Activated CD4-positive, alpha-beta T cell treated with anti-CD3 and anti-CD28 coated beads for 36 hours (primary cell): Measurements from ENCODE around the gene EEF1A2. TPM values are rescaled to one million over a fixed set of nuclear protein-coding genes. Genes with fewer than 3 reads are reported as not detected.

ENCODE experiments used
- ATAC-seq: fragments of 200-7000 bp; cut with Tn5 transposase; one replicate; pipeline ENCODE4 v1.10.0; 2021; ENCODE audit warnings: mild to moderate bottlenecking, moderate library complexity
- CTCF ChIA-PET: fragments of 350-600 bp; sonication (Branson Sonifier 250); formaldehyde crosslinking; loops from one replicate; lab custom pipeline; 2021; ENCODE audit warnings: antibody characterized with exemption; lab: Charles Lee
- POLR2A ChIA-PET: fragments of 350-600 bp; sonication (Branson Sonifier 250); formaldehyde crosslinking; loops from one replicate; lab custom pipeline; 2021; ENCODE audit warnings: antibody characterized with exemption, inconsistent platforms; lab: Charles Lee
- DNase-seq: peaks from one replicate; pipeline ENCODE4 v3.0.0-alpha.2; 2020
- H3K27ac Mint-ChIP-seq: one replicate; pipeline ENCODE4 v1.8.0; 2021; ENCODE audit warnings: mixed read lengths
- H3K27me3 Mint-ChIP-seq: one replicate; pipeline ENCODE4 v1.8.0; 2021; ENCODE audit warnings: mixed read lengths
- H3K36me3 Mint-ChIP-seq: one replicate; pipeline ENCODE4 v1.8.0; 2021; ENCODE audit warnings: low read depth, mixed read lengths
- H3K4me1 Mint-ChIP-seq: one replicate; pipeline ENCODE4 v1.8.0; 2021; ENCODE audit warnings: mixed read lengths
- H3K4me3 Mint-ChIP-seq: one replicate; pipeline ENCODE4 v1.8.0; 2021; ENCODE audit warnings: mild to moderate bottlenecking, moderate library complexity, mixed read lengths
- H3K9me3 Mint-ChIP-seq: one replicate; pipeline ENCODE4 v1.8.0; 2021; ENCODE audit warnings: low read depth, mixed read lengths
- intact Hi-C, 2 experiments: fragments of 100-400 bp; cut with DNase I in 1 of 2; cut with micrococcal nuclease in 1 of 2; formaldehyde crosslinking; loops; one replicate each; pipeline versions ENCODE4 v1.14.2 to v1.15.1; 2022 to 2024; cut with DNase I, micrococcal nuclease
- total RNA-seq, 2 experiments: library from RNA; stranded (reverse); gene quantifications; one replicate each; pipeline ENCODE4 v1.2.3, GENCODE V29; 2021

EEF1A2 gene
- total RNA-seq, 2 experiments from 2014 or later: 0.69 to 0.81 TPM

- no peak overlapping the region for H3K27ac Mint-ChIP-seq
- peaks cover 2% of the 10 kb centered on the region for H3K36me3 Mint-ChIP-seq
- H3K4me1 Mint-ChIP-seq: peaks cover 7% of the 10 kb centered on the region
- no peak for ATAC-seq
- no peak overlapping the region for H3K4me3 Mint-ChIP-seq
- H3K9me3 Mint-ChIP-seq: no peaks in the 10 kb centered on the region
- intact Hi-C loops: no loop called here
- no peak for DNase-seq
- H3K27me3 Mint-ChIP-seq: no peaks in the 10 kb centered on the region
- CTCF ChIA-PET: interaction anchor here (1.2 to 1.8 kb wide), 2 partner anchors 9 to 33 kb away, joined by 4 to 6 read pairs; no protein-coding TSS in a partner anchor
- POLR2A ChIA-PET: interaction anchor here (0.6 kb wide), 1 partner anchor 17 kb away, joined by 8 read pairs; no protein-coding TSS in a partner anchor
Observed at GRCh38 chr20:63529180-63529860, 30.4 kb upstream of the EEF1A2 start.

DNA sequence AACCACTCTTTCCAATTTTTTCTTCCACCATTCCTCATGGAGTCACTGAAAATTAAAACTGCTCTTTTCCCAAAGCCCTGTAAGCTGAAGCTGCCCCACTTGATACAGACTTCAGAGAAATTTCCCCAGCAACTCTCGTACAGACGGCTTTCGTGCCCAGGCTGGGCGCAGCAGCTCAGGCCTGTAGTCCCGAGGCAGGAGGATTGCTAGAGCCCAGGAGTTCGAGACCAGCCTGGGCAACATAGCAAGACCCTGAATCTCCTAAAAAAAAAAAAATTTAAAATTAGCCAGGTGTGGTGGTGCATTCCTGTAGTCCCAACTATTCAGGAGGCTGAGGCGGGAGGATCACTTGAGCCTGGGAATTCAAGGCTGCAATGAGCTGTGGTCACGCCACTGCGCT, 28.3 kb upstream of the EEF1A2 start:
- Mint-ChIP-seq H3K9me3 (peaks cover 4% of the 10 kb centered on the region), H3K4me1 (peaks cover 10% of the 10 kb centered on the region), H3K27ac (no peak overlapping the region), H3K4me3 (no peak overlapping the region), H3K36me3 (peaks cover 22% of the 10 kb centered on the region), H3K27me3 (no peaks in the 10 kb centered on the region)
- CTCF ChIA-PET: interaction anchor here (0.8 kb wide), 1 partner anchor 15 kb away, joined by 4 read pairs; no protein-coding TSS in a partner anchor
- DNase-seq: no peak
- POLR2A ChIA-PET: no interaction called here
- ATAC-seq: no peak
- intact Hi-C loops: no loop called here

DNA sequence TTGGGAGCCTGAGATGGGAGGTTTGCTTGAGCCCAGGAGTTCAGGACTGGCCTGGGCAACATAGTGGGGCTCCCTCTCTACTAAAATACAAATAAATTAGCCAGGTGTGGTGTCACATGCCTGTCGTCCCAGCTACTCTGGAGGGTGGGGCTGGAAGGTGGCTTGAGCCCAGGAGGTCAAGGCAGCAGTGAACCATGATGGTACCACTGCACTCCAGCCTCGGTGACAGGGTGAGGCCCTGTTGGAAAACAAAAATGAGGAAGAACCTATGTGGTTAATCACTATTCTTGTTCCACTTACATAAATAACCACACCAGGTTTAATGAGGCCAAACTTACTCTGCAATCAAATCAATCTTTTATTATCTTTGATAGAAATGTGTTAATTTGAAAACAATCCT, 27.1 kb upstream of the EEF1A2 start:
- peaks cover 4% of the 10 kb centered on the region for H3K9me3 Mint-ChIP-seq
- H3K27me3 Mint-ChIP-seq: no peaks in the 10 kb centered on the region
- POLR2A ChIA-PET: no interaction called here
- CTCF ChIA-PET: no interaction called here
- intact Hi-C loops: no loop called here
- ATAC-seq: no peak
- no peak overlapping the region for H3K27ac Mint-ChIP-seq
- H3K4me1 Mint-ChIP-seq: peaks cover 14% of the 10 kb centered on the region
- peaks cover 29% of the 10 kb centered on the region for H3K36me3 Mint-ChIP-seq
- no peak overlapping the region for H3K4me3 Mint-ChIP-seq
- no peak for DNase-seq

DNA sequence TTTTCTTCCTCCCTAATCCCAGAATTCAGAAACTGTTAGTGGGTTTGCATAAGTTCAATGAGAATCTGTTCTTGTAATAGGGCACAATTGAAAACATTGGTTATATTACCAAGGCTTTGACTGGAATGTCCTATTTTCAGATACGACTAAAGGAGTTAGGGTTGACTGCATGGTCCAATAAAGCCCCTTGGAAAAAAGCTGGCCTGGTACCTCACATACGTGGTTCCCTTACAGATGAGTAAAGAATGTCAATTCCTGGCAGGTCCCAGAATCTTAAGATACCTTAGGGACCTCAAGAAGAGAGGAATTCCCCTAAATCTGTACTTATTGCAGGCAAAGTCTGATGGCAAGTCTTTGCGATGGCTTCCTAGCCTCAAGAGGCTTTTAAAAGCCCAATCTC, 26.3 kb upstream of the EEF1A2 start:
- DNase-seq: no peak
- H3K36me3 Mint-ChIP-seq: peaks cover 29% of the 10 kb centered on the region
- intact Hi-C loops: no loop called here
- peaks cover 14% of the 10 kb centered on the region for H3K4me1 Mint-ChIP-seq
- H3K27me3 Mint-ChIP-seq: no peaks in the 10 kb centered on the region
- no peak overlapping the region for H3K27ac Mint-ChIP-seq
- no peak for ATAC-seq
- ChIA-PET POLR2A (no interaction called here), CTCF (interaction anchor here (0.8 kb wide), 1 partner anchor 12 kb away, joined by 3 read pairs; the partner anchor contains the start of gene PTK6)
- no peak overlapping the region for H3K4me3 Mint-ChIP-seq
- peaks cover 4% of the 10 kb centered on the region for H3K9me3 Mint-ChIP-seq

DNA sequence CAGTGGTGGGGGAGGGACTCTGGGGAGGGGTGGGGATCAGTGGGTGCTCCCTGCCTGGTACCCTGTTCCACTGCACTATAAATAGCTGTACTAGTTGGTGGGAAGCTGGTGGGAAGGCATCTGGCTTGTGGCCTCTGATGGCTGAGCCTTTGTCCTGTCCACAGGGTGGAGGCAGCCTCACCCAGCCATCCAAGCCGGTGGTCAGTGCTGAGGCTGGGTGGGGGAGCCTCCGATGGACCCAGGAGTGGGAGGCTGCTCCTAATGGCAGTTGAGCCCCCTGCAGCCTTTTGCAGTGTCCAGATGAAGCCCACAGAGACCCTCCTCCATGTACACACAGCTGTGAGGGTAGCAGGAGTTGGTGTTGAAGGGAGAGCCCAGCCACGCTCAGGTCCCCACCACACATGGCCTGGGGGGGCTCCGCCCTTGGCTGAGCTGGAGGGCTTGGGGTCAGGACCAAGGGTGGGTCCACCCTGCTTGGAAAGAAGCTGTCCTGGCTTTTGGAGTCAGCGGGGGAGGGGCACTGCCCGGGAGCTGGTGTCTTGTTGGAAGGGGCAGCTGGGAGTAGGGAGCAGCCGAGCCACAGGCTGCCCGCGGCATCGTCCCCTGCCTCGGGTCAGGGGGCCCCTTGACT, 24.2 kb upstream of the EEF1A2 start:
- ATAC-seq: no peak
- peaks cover 4% of the 10 kb centered on the region for H3K9me3 Mint-ChIP-seq
- no peak overlapping the region for H3K4me3 Mint-ChIP-seq
- POLR2A ChIA-PET: interaction anchor here (0.6 to 2.4 kb wide), 2 partner anchors 30 to 1553 kb away, joined by 4 to 6 read pairs; no protein-coding TSS in a partner anchor
- peaks cover 29% of the 10 kb centered on the region for H3K36me3 Mint-ChIP-seq
- DNase-seq: no peak
- H3K4me1 Mint-ChIP-seq: peaks cover 13% of the 10 kb centered on the region
- CTCF ChIA-PET: interaction anchor here (0.6 to 1.5 kb wide), 4 partner anchors 26 to 342 kb away, joined by 3 to 4 read pairs (median 3); no protein-coding TSS in a partner anchor
- H3K27me3 Mint-ChIP-seq: no peaks in the 10 kb centered on the region
- intact Hi-C loops: loop anchor here (5.0 kb wide), 2 partner anchors 86 to 251 kb away; partner anchors contain the start of gene ARFGAP1 (in 1 of the 2)
- no peak overlapping the region for H3K27ac Mint-ChIP-seq

DNA sequence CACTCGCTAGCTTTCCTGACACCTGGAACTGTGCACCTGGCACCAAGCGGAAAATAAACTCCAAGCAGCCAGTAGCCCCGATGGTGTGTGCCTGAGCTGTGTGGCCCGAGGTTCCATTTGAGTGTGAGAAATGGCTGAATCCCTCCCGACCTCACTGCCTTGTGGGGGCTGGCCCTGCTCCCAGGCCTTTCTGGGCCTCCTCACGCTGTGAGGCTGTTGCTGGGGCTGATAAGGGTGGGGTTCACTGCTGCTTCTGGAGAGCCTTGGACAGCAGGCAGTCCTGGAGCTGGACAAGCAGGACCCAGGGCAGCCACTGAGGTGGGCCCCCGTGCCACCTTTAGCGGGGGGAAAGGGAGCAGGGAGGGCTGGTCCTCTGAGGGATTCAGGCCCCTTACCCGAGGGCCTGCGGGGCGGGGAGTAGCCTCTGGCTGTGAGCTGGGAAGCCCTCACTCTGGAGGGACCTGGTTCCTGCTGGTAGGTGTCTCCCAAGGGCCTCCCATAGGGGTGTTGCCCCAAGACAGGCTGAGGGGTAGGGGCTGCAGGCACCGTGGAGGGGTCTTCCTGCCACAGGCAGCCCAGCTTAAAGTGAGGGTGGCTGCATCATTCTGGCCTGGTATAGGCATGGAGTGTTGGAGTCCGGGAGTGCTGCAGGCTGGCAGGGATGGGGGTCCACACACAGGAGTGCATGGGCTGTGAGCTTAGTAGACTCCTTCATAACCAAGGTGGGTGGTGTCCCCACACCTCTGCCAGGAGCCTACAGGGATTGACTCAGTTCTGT, 23.4 kb upstream of the EEF1A2 start:
- Mint-ChIP-seq H3K4me3 (peak overlapping the region; percentile 77), H3K27me3 (no peaks in the 10 kb centered on the region), H3K4me1 (peaks cover 10% of the 10 kb centered on the region), H3K9me3 (peaks cover 4% of the 10 kb centered on the region), H3K36me3 (peaks cover 29% of the 10 kb centered on the region), H3K27ac (no peak overlapping the region)
- intact Hi-C loops: loop anchor here (5.0 kb wide), 2 partner anchors 85 to 250 kb away; partner anchors contain the start of gene ARFGAP1 (in 1 of the 2)
- ATAC-seq: no peak
- DNase-seq: no peak
- CTCF ChIA-PET: interaction anchor here (0.6 to 4.0 kb wide), 5 partner anchors 15 to 451 kb away, joined by 3 to 21 read pairs (median 4); partner anchors contain the start of gene PTK6
- POLR2A ChIA-PET: interaction anchor here (0.6 to 2.4 kb wide), 2 partner anchors 31 to 1553 kb away, joined by 4 to 6 read pairs; no protein-coding TSS in a partner anchor

DNA sequence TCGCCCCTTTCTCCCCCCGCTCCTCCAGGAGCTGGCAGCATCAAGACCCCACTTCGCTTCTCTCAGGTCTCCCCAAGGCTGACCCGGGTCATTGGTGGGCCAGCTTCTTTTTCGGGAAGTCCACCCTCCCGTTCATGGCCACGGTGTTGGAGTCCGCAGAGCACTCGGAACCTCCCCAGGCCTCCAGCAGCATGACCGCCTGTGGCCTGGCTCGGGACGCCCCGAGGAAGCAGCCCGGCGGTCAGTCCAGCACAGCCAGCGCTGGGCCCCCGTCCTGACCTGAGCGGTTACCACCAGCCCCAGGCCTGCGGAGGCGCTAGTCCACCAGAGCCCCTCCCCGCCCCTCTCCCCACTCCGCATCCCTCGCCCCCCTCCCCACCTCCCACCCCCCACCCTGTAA, 22.7 kb upstream of the EEF1A2 start:
- H3K4me1 Mint-ChIP-seq: peaks cover 10% of the 10 kb centered on the region
- intact Hi-C loops: loop anchor here (1.0 to 5.0 kb wide), 8 partner anchors 25 to 733 kb away; partner anchors contain the start of genes ARFGAP1 (in 1 of the 2), PCMTD2 (in 1 of the 2), TCEA2 (in 1 of the 2) and YTHDF1 (in 1 of the 2)
- ATAC-seq (no peak), DNase-seq (no peak)
- peaks cover 4% of the 10 kb centered on the region for H3K9me3 Mint-ChIP-seq
- H3K27ac Mint-ChIP-seq: peak overlapping the region; percentile 51
- no peaks in the 10 kb centered on the region for H3K27me3 Mint-ChIP-seq
- peak overlapping the region; percentile 77 for H3K4me3 Mint-ChIP-seq
- ChIA-PET CTCF (interaction anchor here (0.6 to 4.0 kb wide), 6 partner anchors 16 to 452 kb away, joined by 4 to 21 read pairs (median 4); partner anchors contain the start of genes PTK6 and RTEL1), POLR2A (interaction anchor here (0.6 to 2.4 kb wide), 2 partner anchors 16 to 31 kb away, joined by 4 to 6 read pairs; partner anchors contain the start of gene PTK6)
- H3K36me3 Mint-ChIP-seq: peaks cover 29% of the 10 kb centered on the region

- POLR2A ChIA-PET: interaction anchor here (0.5 to 2.4 kb wide), 4 partner anchors 16 to 431 kb away, joined by 3 to 6 read pairs (median 4); partner anchors contain the start of gene PTK6
- Mint-ChIP-seq H3K4me1 (peaks cover 10% of the 10 kb centered on the region), H3K36me3 (peaks cover 29% of the 10 kb centered on the region), H3K4me3 (peak overlapping the region; percentile 77), H3K27me3 (no peaks in the 10 kb centered on the region), H3K9me3 (peaks cover 4% of the 10 kb centered on the region), H3K27ac (peak overlapping the region; percentile 51)
- DNase-seq (peak; percentile 86), ATAC-seq (peak; percentile 72)
- intact Hi-C loops: loop anchor here (1.0 to 5.0 kb wide), 18 partner anchors 16 to 734 kb away; partner anchors contain the start of genes ARFGAP1 (in 1 of the 2), GMEB2 (in 1 of the 2), PCMTD2 (in 1 of the 2) and PRPF6 (in 1 of the 2)
- CTCF ChIA-PET: interaction anchor here (0.6 to 4.0 kb wide), 7 partner anchors 17 to 559 kb away, joined by 3 to 21 read pairs (median 4); partner anchors contain the start of genes PTK6 and RTEL1
Observed at GRCh38 chr20:63520934-63521601, 22.2 kb upstream of the EEF1A2 start.

- H3K9me3 Mint-ChIP-seq: peaks cover 4% of the 10 kb centered on the region
- intact Hi-C loops: loop anchor here (1.0 to 5.0 kb wide), 17 partner anchors 17 to 734 kb away; partner anchors contain the start of genes ARFGAP1 (in 1 of the 2), GMEB2 (in 1 of the 2), PCMTD2 (in 1 of the 2) and PRPF6 (in 1 of the 2)
- H3K27me3 Mint-ChIP-seq: no peaks in the 10 kb centered on the region
- H3K4me1 Mint-ChIP-seq: peaks cover 10% of the 10 kb centered on the region
- H3K4me3 Mint-ChIP-seq: peak within 1 kb of the TSS; percentile 77
- peak within 1 kb of the TSS; percentile 78 for H3K27ac Mint-ChIP-seq
- CTCF ChIA-PET: interaction anchor here (0.7 to 4.0 kb wide), 4 partner anchors 17 to 560 kb away, joined by 3 to 21 read pairs (median 4); partner anchors contain the start of genes PTK6 and RTEL1
- ATAC-seq: peak; percentile 80
- peak; percentile 93 for DNase-seq
- POLR2A ChIA-PET: interaction anchor here (0.5 to 0.6 kb wide), 2 partner anchors 83 to 431 kb away, joined by 3 to 4 read pairs; no protein-coding TSS in a partner anchor
- H3K36me3 Mint-ChIP-seq: peaks cover 29% of the 10 kb centered on the region
Observed at GRCh38 chr20:63520504-63520933, 21.6 kb upstream of the EEF1A2 start, which contains the start of gene PPDPF. Gene PPDPF, plus strand, starts transcription at chr20:63520765. Its CDS starts 544 bp downstream, at chr20:63521309.
